Measurements from ENCODE around the gene LOX. TPM values are rescaled to one million over a fixed set of nuclear protein-coding genes. Genes with fewer than 3 reads are reported as not detected.
A peak's percentile ranks its signal among the peaks of the same experiment; 100 is the strongest.

The LOX gene
- not detected for total RNA-seq
- polyA plus RNA-seq = not detected
- total RNA-seq = 0 to 0.08 (median 0) reads per million in 6 experiments

GRCh38 chr5:122078116-122079110 is at the start of gene LOX:
TSS of gene LOX (minus strand) at chr5:122078259. CDS start at chr5:122077985, 274 bp downstream.
- H3K4me3 Mint-ChIP-seq = peak within 1 kb of the TSS; percentile 51 to 86 (median 72)
- peaks cover 34 to 55% (median 50%) of the 10 kb centered on the region in 5 donors for H3K27me3 Mint-ChIP-seq
- peaks cover 0 to 12% (median 0%) of the 10 kb centered on the region in 3 donors for H3K36me3 Mint-ChIP-seq
- no peak for ATAC-seq
- POLR2A ChIA-PET = no interaction called here
- no peak within 1 kb of the TSS for H3K27ac Mint-ChIP-seq
- H3K4me1 Mint-ChIP-seq = peaks cover 11 to 21% (median 16%) of the 10 kb centered on the region in 4 donors
- H3K9me3 Mint-ChIP-seq = peaks cover 0 to 2% (median 0%) of the 10 kb centered on the region in 9 donors
- DNase-seq = no peak

GRCh38 chr5:122126756-122127321 is 48.8 kb upstream of the LOX start:
- Mint-ChIP-seq H3K27me3 (peaks cover 0 to 4% (median 1%) of the 10 kb centered on the region in 5 donors), H3K27ac (no peak overlapping the region), H3K9me3 (no peaks in the 10 kb centered on the region), H3K4me3 (no peak overlapping the region), H3K36me3 (no peaks in the 10 kb centered on the region), H3K4me1 (no peaks in the 10 kb centered on the region)
- POLR2A ChIA-PET = no interaction called here
- no peak for DNase-seq
- ATAC-seq = no peak

GRCh38 chr5:122126177-122126755 is 48.2 kb upstream of the LOX start:
- Mint-ChIP-seq H3K27ac (no peak overlapping the region), H3K4me3 (no peak overlapping the region), H3K9me3 (no peaks in the 10 kb centered on the region), H3K4me1 (no peaks in the 10 kb centered on the region), H3K27me3 (peaks cover 0 to 7% (median 1%) of the 10 kb centered on the region in 5 donors), H3K36me3 (no peaks in the 10 kb centered on the region)
- DNase-seq (no peak), ATAC-seq (no peak)
- POLR2A ChIA-PET = no interaction called here

GRCh38 chr5:122124766-122125165 is 46.7 kb upstream of the LOX start:
- Mint-ChIP-seq H3K4me3 (no peak overlapping the region), H3K27ac (no peak overlapping the region), H3K36me3 (no peaks in the 10 kb centered on the region), H3K9me3 (no peaks in the 10 kb centered on the region), H3K27me3 (peaks cover 0 to 11% (median 0%) of the 10 kb centered on the region in 5 donors), H3K4me1 (no peaks in the 10 kb centered on the region)
- POLR2A ChIA-PET = no interaction called here
- no peak for DNase-seq
- no peak for ATAC-seq

- no peak for DNase-seq
- no peaks in the 10 kb centered on the region for H3K9me3 Mint-ChIP-seq
- H3K36me3 Mint-ChIP-seq = no peaks in the 10 kb centered on the region
- POLR2A ChIA-PET = no interaction called here
- H3K4me3 Mint-ChIP-seq = no peak overlapping the region
- no peak overlapping the region for H3K27ac Mint-ChIP-seq
- no peak for ATAC-seq
- H3K27me3 Mint-ChIP-seq = peaks cover 0 to 14% (median 0%) of the 10 kb centered on the region in 5 donors
- no peaks in the 10 kb centered on the region for H3K4me1 Mint-ChIP-seq
Observed at GRCh38 chr5:122121479-122122465, 43.7 kb upstream of the LOX start.

- DNase-seq (no peak), ATAC-seq (no peak)
- Mint-ChIP-seq H3K27ac (no peak overlapping the region), H3K4me3 (no peak overlapping the region), H3K36me3 (no peaks in the 10 kb centered on the region), H3K9me3 (no peaks in the 10 kb centered on the region), H3K27me3 (peaks cover 0 to 14% (median 2%) of the 10 kb centered on the region in 5 donors), H3K4me1 (no peaks in the 10 kb centered on the region)
- POLR2A ChIA-PET = no interaction called here
Observed at GRCh38 chr5:122120957-122121356, 42.9 kb upstream of the LOX start.

- no peak for ATAC-seq
- peaks cover 0 to 14% (median 2%) of the 10 kb centered on the region in 5 donors for H3K27me3 Mint-ChIP-seq
- no peaks in the 10 kb centered on the region for H3K4me1 Mint-ChIP-seq
- H3K27ac Mint-ChIP-seq = no peak overlapping the region
- H3K36me3 Mint-ChIP-seq = no peaks in the 10 kb centered on the region
- no peaks in the 10 kb centered on the region for H3K9me3 Mint-ChIP-seq
- no peak for DNase-seq
- POLR2A ChIA-PET = no interaction called here
- H3K4me3 Mint-ChIP-seq = no peak overlapping the region
Observed at GRCh38 chr5:122120493-122120892, 42.4 kb upstream of the LOX start.

- Mint-ChIP-seq H3K27ac (no peak overlapping the region), H3K4me3 (no peak overlapping the region), H3K27me3 (peaks cover 0 to 14% (median 2%) of the 10 kb centered on the region in 5 donors), H3K4me1 (no peaks in the 10 kb centered on the region), H3K9me3 (no peaks in the 10 kb centered on the region), H3K36me3 (no peaks in the 10 kb centered on the region)
- no peak for ATAC-seq
- DNase-seq = no peak
- POLR2A ChIA-PET = no interaction called here
Observed at GRCh38 chr5:122119205-122119604, 41.1 kb upstream of the LOX start.

- DNase-seq = no peak
- H3K27me3 Mint-ChIP-seq = peaks cover 0 to 14% (median 2%) of the 10 kb centered on the region in 5 donors
- no peak for ATAC-seq
- no peaks in the 10 kb centered on the region for H3K4me1 Mint-ChIP-seq
- POLR2A ChIA-PET = no interaction called here
- no peak overlapping the region for H3K27ac Mint-ChIP-seq
- no peaks in the 10 kb centered on the region for H3K36me3 Mint-ChIP-seq
- H3K9me3 Mint-ChIP-seq = no peaks in the 10 kb centered on the region
- H3K4me3 Mint-ChIP-seq = no peak overlapping the region
Observed at GRCh38 chr5:122118356-122118948, 40.4 kb upstream of the LOX start.

GRCh38 chr5:122114501-122114900 is 36.4 kb upstream of the LOX start:
- peaks cover 0 to 3% (median 0%) of the 10 kb centered on the region in 5 donors for H3K27me3 Mint-ChIP-seq
- H3K27ac Mint-ChIP-seq = no peak overlapping the region
- H3K36me3 Mint-ChIP-seq = no peaks in the 10 kb centered on the region
- POLR2A ChIA-PET = no interaction called here
- H3K4me1 Mint-ChIP-seq = no peaks in the 10 kb centered on the region
- H3K4me3 Mint-ChIP-seq = no peak overlapping the region
- DNase-seq = no peak
- H3K9me3 Mint-ChIP-seq = no peaks in the 10 kb centered on the region
- no peak for ATAC-seq

GRCh38 chr5:122112733-122113558 is 34.9 kb upstream of the LOX start:
- Mint-ChIP-seq H3K4me1 (no peaks in the 10 kb centered on the region), H3K4me3 (no peak overlapping the region), H3K9me3 (no peaks in the 10 kb centered on the region), H3K27ac (no peak overlapping the region), H3K27me3 (peaks cover 0 to 4% (median 3%) of the 10 kb centered on the region in 5 donors), H3K36me3 (no peaks in the 10 kb centered on the region)
- DNase-seq = no peak
- no peak for ATAC-seq
- POLR2A ChIA-PET = no interaction called here
